Measurements from ENCODE around the gene SLC9A9. TPM values are rescaled to one million over a fixed set of nuclear protein-coding genes. Genes with fewer than 3 reads are reported as not detected.

SLC9A9 gene
- total and polyA plus RNA-seq, 9 of the 15 experiments (the other 6 are each of a cell fraction or from before 2014, with no cell fraction given): 0.03 to 0.13 TPM; not detected in 7

DNA sequence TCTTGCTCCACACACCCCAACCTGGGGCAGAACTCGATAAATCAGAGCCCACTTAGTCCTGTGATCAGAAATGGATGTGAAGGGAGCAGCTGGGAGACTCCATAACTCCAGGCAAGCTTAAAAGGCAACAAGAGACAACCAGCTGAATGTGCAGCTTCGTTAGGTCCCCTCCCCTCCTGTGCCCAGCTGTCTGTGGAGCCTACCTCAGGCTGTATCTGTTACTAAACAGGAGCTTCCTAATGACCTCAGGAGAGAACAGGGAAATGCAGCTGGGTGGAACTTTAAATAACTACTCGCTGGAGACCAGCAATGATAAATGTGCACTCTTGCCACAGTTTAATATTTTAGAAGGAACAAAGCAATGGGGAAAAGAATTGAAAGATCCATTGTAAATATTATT is 25.9 kb downstream of the SLC9A9 start:
- Histone ChIP-seq H2AFZ (ENCODE audit: low read depth, low read length) (no peak overlapping the region), H3K9ac (ENCODE audit: insufficient read depth in 1 of 2, low read depth in 2 of 2, low read length in 2 of 2) (no peak overlapping the region), H3K4me1 (replicated peaks in 1 of 2; ENCODE audit: control insufficient read depth in 2 of 2, insufficient read depth in 2 of 2, low read length in 2 of 2) (no peaks in the 10 kb centered on the region), H3K4me2 (ENCODE audit: insufficient read depth, low read length) (no peak overlapping the region), H4K20me1 (replicated peaks; ENCODE audit: control insufficient read depth, insufficient read depth, low read length) (no peaks in the 10 kb centered on the region), H3K9me3 (replicated peaks; ENCODE audit: control insufficient read depth, insufficient read depth, low read depth, low read length) (no peaks in the 10 kb centered on the region), H3K9me1 (ENCODE audit: control insufficient read depth, insufficient read depth, low read length) (no peaks in the 10 kb centered on the region), H3K79me2 (ENCODE audit: control insufficient read depth, insufficient read depth, low read length) (no peaks in the 10 kb centered on the region), H3K27ac (ENCODE audit: extremely low read depth, low read depth, low read length) (no peak overlapping the region), H3K4me3 (no peak overlapping the region), H3K27me3 (ENCODE audit: control insufficient read depth in 2 of 2, insufficient read depth in 2 of 2, low read length in 2 of 2) (no peaks in the 10 kb centered on the region), H3K36me3 (ENCODE audit: control insufficient read depth, insufficient read depth, low read length) (no peaks in the 10 kb centered on the region)
- no peak for DNase-seq (ENCODE audit: extremely low read depth in 1 of 4, low spot score in 3 of 4)
- ChIA-PET POLR2A (no interaction called here), CTCF (ENCODE audit: low intra/inter-chr PET ratio) (no interaction called here)
- no peak for FAIRE-seq
- no peak for ATAC-seq
- intact Hi-C loops (cut with micrococcal nuclease): no loop called here
- WGBS (ENCODE audit: insufficient coverage, low coverage, missing lambda C conversion rate): 0% methylated on average over 3 of the region's 3 CpGs
- TF ChIP-seq BRD9 (IDR thresholded peaks at IDR 0.05; ENCODE audit: low read depth, partially characterized antibody): no peak
- TF ChIP-seq ZNF444 (CRISPR knock-in tag; IDR thresholded peaks at IDR 0.05): no peak
- TF ChIP-seq SETDB1 (IDR thresholded peaks at IDR 0.05; ENCODE audit: low read length): no peak
- BruUV-seq (replicated peaks): no TSS peak
- in situ Hi-C loops (cut with MboI): no loop called here

GRCh38 chr3:143821862-143822261 is 26.4 kb downstream of the SLC9A9 start:
- intact Hi-C loops (cut with micrococcal nuclease): no loop called here
- no peak for TF ChIP-seq CBFB (CRISPR knock-in tag; IDR thresholded peaks at IDR 0.05)
- no peak for TF ChIP-seq HMG20B (CRISPR knock-in tag; IDR thresholded peaks at IDR 0.05)
- TF ChIP-seq CHCHD3 (CRISPR knock-in tag; IDR thresholded peaks at IDR 0.05): no peak
- no peak for TF ChIP-seq CCNT2 (IDR thresholded peaks at IDR 0.05; ENCODE audit: borderline replicate concordance, extremely low read depth, insufficient read length, low read depth, low read length)
- no peak for FAIRE-seq
- no peak for DNase-seq (ENCODE audit: extremely low read depth in 1 of 4, low spot score in 3 of 4)
- Histone ChIP-seq H3K9me3 (replicated peaks; ENCODE audit: control insufficient read depth, insufficient read depth, low read depth, low read length) (no peaks in the 10 kb centered on the region), H3K9ac (ENCODE audit: insufficient read depth in 1 of 2, low read depth in 2 of 2, low read length in 2 of 2) (no peak overlapping the region), H3K79me2 (ENCODE audit: control insufficient read depth, insufficient read depth, low read length) (no peaks in the 10 kb centered on the region), H3K9me1 (ENCODE audit: control insufficient read depth, insufficient read depth, low read length) (no peaks in the 10 kb centered on the region), H3K4me3 (no peak overlapping the region), H3K27me3 (ENCODE audit: control insufficient read depth in 2 of 2, insufficient read depth in 2 of 2, low read length in 2 of 2) (no peaks in the 10 kb centered on the region), H3K4me2 (ENCODE audit: insufficient read depth, low read length) (no peak overlapping the region), H3K27ac (ENCODE audit: extremely low read depth, low read depth, low read length) (no peak overlapping the region), H3K4me1 (replicated peaks in 1 of 2; ENCODE audit: control insufficient read depth in 2 of 2, insufficient read depth in 2 of 2, low read length in 2 of 2) (no peaks in the 10 kb centered on the region), H4K20me1 (replicated peaks; ENCODE audit: control insufficient read depth, insufficient read depth, low read length) (no peaks in the 10 kb centered on the region), H2AFZ (ENCODE audit: low read depth, low read length) (no peak overlapping the region), H3K36me3 (ENCODE audit: control insufficient read depth, insufficient read depth, low read length) (no peaks in the 10 kb centered on the region)
- no peak for ATAC-seq
- 0% methylated on average over 3 of the region's 4 CpGs for whole genome bisulfite sequencing (ENCODE audit: insufficient coverage, low coverage, missing lambda C conversion rate)
- POLR2A ChIA-PET: no interaction called here
- BruUV-seq (replicated peaks): no TSS peak
- in situ Hi-C loops (cut with MboI): no loop called here
- CTCF ChIA-PET (ENCODE audit: low intra/inter-chr PET ratio): no interaction called here
